Endometrial microvascular endothelial cells (primary cell): ENCODE results near the gene LIN37. TPM values are rescaled to one million over a fixed set of nuclear protein-coding genes. Genes with fewer than 3 reads are reported as not detected.

ENCODE experiments used
- in situ Hi-C: cut with HindIII; loops from 2 replicates; pipeline ENCODE4 v1.10.0; 2017; ENCODE audit warnings: low sequenced_read_pairs, low pct_unique_long_range_greater_than_20kb; ENCODE audit errors: inconsistent ontology term
- total RNA-seq: library from RNA; depleted of rRNA; stranded (reverse); fragments of >200 nt; gene quantifications from one replicate; pipeline ENCODE4 v1.2.3, GENCODE V29; 2015; ENCODE audit errors: inconsistent ontology term

LIN37 gene
- total RNA-seq, 1 donor from 2014 or later, result 13.1 TPM

DNA sequence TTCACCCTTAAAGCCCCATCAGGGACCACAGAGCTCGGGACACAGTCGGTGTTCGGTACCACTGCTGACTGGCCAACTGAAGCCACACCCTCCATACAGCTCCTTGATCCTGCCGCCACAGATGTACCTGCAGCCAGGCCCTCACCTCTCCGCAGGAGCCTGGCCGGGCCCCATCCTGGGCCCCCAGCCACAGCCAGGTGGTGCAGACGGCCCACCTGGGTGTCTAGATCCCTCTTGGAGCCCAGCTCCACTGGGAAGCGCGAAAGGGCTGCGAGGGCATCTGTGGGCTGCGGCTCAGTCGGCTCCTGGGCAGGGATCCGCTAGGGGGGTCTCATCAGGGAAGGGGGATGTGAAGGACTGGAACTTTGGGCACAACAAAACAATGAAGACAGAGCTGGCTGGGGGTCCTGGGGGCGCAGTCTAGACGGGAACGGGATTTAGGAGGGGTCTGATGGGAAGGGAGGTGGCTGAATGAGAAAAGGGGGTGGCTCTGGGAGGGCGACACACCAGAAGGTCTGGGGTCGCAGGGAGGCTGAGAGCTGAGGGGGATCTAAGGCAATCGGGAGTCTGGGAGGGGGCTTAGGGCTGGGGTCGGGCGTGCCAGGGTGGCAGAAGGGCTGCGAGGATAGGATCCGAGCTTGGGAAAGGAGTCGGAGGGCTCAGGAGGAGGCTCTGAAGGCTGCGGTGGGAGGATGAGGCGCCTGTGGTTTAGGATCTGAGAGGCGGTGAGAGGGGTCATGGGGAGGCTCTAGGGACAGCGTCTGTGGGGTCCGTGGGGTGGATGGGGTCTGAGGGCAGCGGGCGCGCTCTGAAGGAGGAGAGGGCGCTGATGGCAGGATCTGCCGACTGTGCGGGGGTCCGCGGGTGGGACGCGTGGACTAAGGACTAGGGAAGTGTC, 48.5 kb downstream of the LIN37 start:
- in situ Hi-C loops, result no loop called here

DNA sequence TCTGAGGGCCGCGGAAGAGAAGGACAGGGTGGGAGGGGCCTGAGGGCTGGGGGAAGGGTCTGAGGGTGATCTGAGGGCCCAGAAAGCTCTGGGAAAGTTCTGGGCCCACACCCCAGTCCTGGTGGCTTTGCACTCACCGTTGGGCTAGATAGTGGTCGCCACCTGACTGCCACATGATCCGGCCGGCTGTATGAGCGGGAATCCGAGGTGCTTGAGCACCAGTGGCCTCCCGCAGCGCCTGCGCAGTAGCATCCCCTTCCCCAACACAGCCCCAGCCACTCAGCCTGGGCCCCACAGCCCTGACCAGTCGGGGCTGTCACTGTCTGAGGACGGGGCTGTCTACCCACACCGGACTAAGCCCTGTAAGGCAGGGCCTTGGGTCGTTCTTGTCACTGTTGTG, 49.3 kb downstream of the LIN37 start:
- in situ Hi-C loops, result no loop called here

DNA sequence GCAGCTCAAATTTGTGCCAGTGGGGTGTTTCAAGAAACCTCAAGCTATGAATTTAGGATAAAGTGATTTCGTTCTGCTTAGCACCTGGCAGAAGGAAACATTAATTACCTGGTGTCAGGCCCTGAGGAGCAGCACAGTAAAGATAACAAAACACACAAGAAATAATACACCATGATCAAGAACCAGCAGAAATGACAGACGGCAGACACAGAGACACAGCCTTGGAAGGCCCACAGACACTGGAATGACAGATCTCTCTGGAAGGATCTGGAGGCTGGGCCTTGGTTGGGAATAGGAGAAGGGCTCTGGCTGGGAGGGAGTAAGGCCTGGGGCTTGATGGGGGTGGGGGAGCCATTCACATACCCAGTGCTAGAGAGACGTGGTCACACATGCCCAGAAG, 53.5 kb downstream of the LIN37 start:
- in situ Hi-C loops, result no loop called here

Other genes starting within 250 kb of the LIN37 start
- not detected for gene DMKN, start 234.9 kb upstream of the LIN37 start, total RNA-seq
- gene SBSN, start 220.3 kb upstream of the LIN37 start, total RNA-seq, result not detected
- gene GAPDHS, start 215.1 kb upstream of the LIN37 start, total RNA-seq, result not detected
- 87.1 TPM for gene TMEM147, start 202.9 kb upstream of the LIN37 start, total RNA-seq
- not detected for gene ATP4A, start 184.9 kb upstream of the LIN37 start, total RNA-seq
- gene PMIS2, start 162.4 kb upstream of the LIN37 start, total RNA-seq, result not detected
- gene HAUS5, start 135.8 kb upstream of the LIN37 start, total RNA-seq, result 20.8 TPM
- gene RBM42, start 119.5 kb upstream of the LIN37 start, total RNA-seq, result 84.6 TPM
- not detected for gene ETV2, start 106.8 kb upstream of the LIN37 start, total RNA-seq
- 610 TPM for gene COX6B1, start 100.3 kb upstream of the LIN37 start, total RNA-seq
- gene UPK1A, start 82.1 kb upstream of the LIN37 start, total RNA-seq, result not detected
- not detected for gene ZBTB32, start 44.0 kb upstream of the LIN37 start, total RNA-seq
- 11.1 TPM for gene KMT2B, start 30.6 kb upstream of the LIN37 start, total RNA-seq
- gene IGFLR1, start 6.1 kb upstream of the LIN37 start, total RNA-seq, result 2.0 TPM
- gene U2AF1L4, start 3.2 kb upstream of the LIN37 start, total RNA-seq, result 7.4 TPM
- gene PSENEN, start 2.9 kb upstream of the LIN37 start, total RNA-seq, result 36.0 TPM
- not detected for gene HSPB6, start 8.5 kb downstream of the LIN37 start, total RNA-seq
- 7.2 TPM for gene PROSER3, start 9.6 kb downstream of the LIN37 start, total RNA-seq
- gene ARHGAP33, start 27.0 kb downstream of the LIN37 start, total RNA-seq, result 0.19 TPM
- not detected for gene PRODH2, start 64.3 kb downstream of the LIN37 start, total RNA-seq
- not detected for gene NPHS1, start 103.9 kb downstream of the LIN37 start, total RNA-seq
- not detected for gene KIRREL2, start 108.3 kb downstream of the LIN37 start, total RNA-seq
- gene APLP1, start 120.0 kb downstream of the LIN37 start, total RNA-seq, result 9.4 TPM
- 6.6 TPM for gene NFKBID, start 152.0 kb downstream of the LIN37 start, total RNA-seq
- gene HCST, start 154.0 kb downstream of the LIN37 start, total RNA-seq, result not detected
- not detected for gene TYROBP, start 159.7 kb downstream of the LIN37 start, total RNA-seq
- 2.5 TPM for gene LRFN3, start 187.8 kb downstream of the LIN37 start, total RNA-seq
- 17.0 TPM for gene SDHAF1, start 246.6 kb downstream of the LIN37 start, total RNA-seq